OCI-LY7 (cell line): ENCODE data around the gene NAP1L4. TPM values are rescaled to one million over a fixed set of nuclear protein-coding genes. Genes with fewer than 3 reads are reported as not detected.

ENCODE experiments used
- BruUV-seq: library from RNA; stranded (reverse); fragments of 400-500 nt; replicated peaks from 2 replicates; lab custom pipeline; 2021; lab: Mats Ljungman, UMichigan
- CTCF ChIA-PET: fragments of 300-600 bp; sonication (Branson Sonifier 250); formaldehyde crosslinking; loops from one replicate; lab custom pipeline; 2022; ENCODE audit warnings: antibody characterized with exemption; ENCODE audit not compliant: unreplicated experiment; lab: Charles Lee
- POLR2A ChIA-PET: fragments of 300-600 bp; sonication (Branson Sonifier 250); formaldehyde crosslinking; loops from one replicate; lab custom pipeline; 2022; ENCODE audit warnings: antibody characterized with exemption; lab: Charles Lee
- DNase-seq: peaks from one replicate; pipeline ENCODE4 v3.0.0-alpha.2; 2015; ENCODE audit warnings: low spot score
- H2AFZ ChIP-seq: fragments of 200-600 bp; sonication (generic), shearing (Covaris generic); 2 replicates; pipeline ENCODE4 v1.6.1; 2014; ENCODE audit warnings: mild to moderate bottlenecking, antibody characterized with exemption, low read length, moderate library complexity
- H3K27ac ChIP-seq: fragments of 200-600 bp; sonication (generic); 2 replicates; pipeline ENCODE4 v1.5.1; 2014; ENCODE audit warnings: mixed run types, low read depth, mild to moderate bottlenecking, moderate library complexity, low read length, inconsistent platforms; ENCODE audit not compliant: poor library complexity, severe bottlenecking
- H3K36me3 ChIP-seq: fragments of 200-600 bp; sonication (generic); 2 replicates; pipeline ENCODE4 v1.6.1; 2014; ENCODE audit warnings: mild to moderate bottlenecking, antibody characterized with exemption, low read length, moderate library complexity, mixed read lengths; ENCODE audit not compliant: insufficient read depth
- H3K4me1 ChIP-seq: fragments of 200-600 bp; sonication (generic); 2 replicates; pipeline ENCODE4 v1.5.1; 2014; ENCODE audit warnings: mild to moderate bottlenecking, low read length; ENCODE audit not compliant: insufficient read depth, poor library complexity, severe bottlenecking
- H3K4me2 ChIP-seq: fragments of 200-600 bp; sonication (generic); 2 replicates; pipeline ENCODE4 v1.6.1; 2014; ENCODE audit warnings: mild to moderate bottlenecking, low read length
- H3K4me3 ChIP-seq: fragments of 200-600 bp; sonication (generic); 2 replicates; pipeline ENCODE4 v1.5.1; 2014; ENCODE audit warnings: mild to moderate bottlenecking, low read depth, low read length; ENCODE audit not compliant: poor library complexity, severe bottlenecking
- H3K79me2 ChIP-seq: fragments of 200-600 bp; sonication (generic); 2 replicates; pipeline ENCODE4 v1.6.1; 2016; ENCODE audit warnings: low read depth, mild to moderate bottlenecking, low read length, moderate library complexity, mixed read lengths; ENCODE audit not compliant: insufficient read depth
- H3K9me2 ChIP-seq: fragments of 200-600 bp; sonication (generic); 2 replicates; pipeline ENCODE4 v1.6.1; 2016; ENCODE audit warnings: mild to moderate bottlenecking, low read length, mixed read lengths; ENCODE audit not compliant: insufficient read depth
- H3K9me3 ChIP-seq: fragments of 200-600 bp; sonication (generic); 2 replicates; pipeline ENCODE4 v1.6.1; 2014; ENCODE audit warnings: mild to moderate bottlenecking, mixed run types, low read length, mixed read lengths
- H4K20me1 ChIP-seq: fragments of 200-600 bp; sonication (generic); 2 replicates; pipeline ENCODE4 v1.6.1; 2014; ENCODE audit warnings: mild to moderate bottlenecking, antibody characterized with exemption, low read length, moderate library complexity, mixed read lengths; ENCODE audit not compliant: insufficient read depth
- EZH2phosphoT487 ChIP-seq: fragments of 200-600 bp; sonication (generic); IDR thresholded peaks from 2 replicates; pipeline ENCODE4 v1.6.1; 2018; ENCODE audit warnings: low read depth, borderline replicate concordance, mild to moderate bottlenecking, mixed run types, antibody characterized with exemption, low read length, moderate library complexity, mixed read lengths
- intact Hi-C: fragments of 100-400 bp; cut with micrococcal nuclease; formaldehyde crosslinking; loops from one replicate; pipeline ENCODE4 v1.10.0; 2022; ENCODE audit not compliant: unreplicated experiment
- total RNA-seq, 2 experiments: library from RNA; depleted of rRNA in 1 of 2; stranded (reverse); fragments of >200 nt in 1 of 2; shearing (Covaris generic) in 1 of 2; gene quantifications; 2 replicates each; pipeline ENCODE4 v1.2.3, GENCODE V29; 2014 to 2022
- TF ChIP-seq, protein P1 (sequence below): fragments of 200-600 bp; sonication (generic); conservative IDR thresholded peaks from 2 replicates; pipeline ENCODE4 v1.5.1; 2014; ENCODE audit warnings: mild to moderate bottlenecking, antibody characterized with exemption, low read length, moderate library complexity, mixed read lengths

The NAP1L4 gene
- total RNA-seq, 2 experiments from 2014 or later = 152 to 183 TPM

DNA sequence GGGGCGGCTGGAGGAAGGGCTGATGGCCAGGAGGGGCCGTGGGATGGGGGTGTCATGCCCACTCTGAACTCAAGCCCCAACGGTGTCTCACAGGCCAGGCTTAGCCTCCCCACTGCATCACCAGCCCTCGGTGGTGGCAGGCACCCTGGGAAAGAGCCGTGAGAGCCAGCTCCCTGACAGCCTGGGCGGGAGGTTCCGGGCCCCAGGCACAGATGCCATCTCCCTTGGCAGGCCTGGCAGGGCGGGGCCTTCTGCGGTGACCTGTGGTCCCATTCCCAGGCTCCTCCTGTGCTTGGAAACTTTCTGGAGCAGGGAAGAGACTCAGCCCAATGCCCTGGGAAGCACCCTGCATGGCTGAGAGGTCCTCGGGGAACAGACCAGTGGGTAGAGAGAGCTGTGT is 67.7 kb downstream of the NAP1L4 start:
- Histone ChIP-seq H3K4me1 (no peaks in the 10 kb centered on the region), H3K27ac (no peak overlapping the region), H3K4me3 (no peak overlapping the region), H4K20me1 (no peaks in the 10 kb centered on the region), H3K9me3 (no peaks in the 10 kb centered on the region), H3K4me2 (no peak overlapping the region), H3K36me3 (no peaks in the 10 kb centered on the region), H2AFZ (no peak overlapping the region), H3K79me2 (no peaks in the 10 kb centered on the region), H3K9me2 (no peaks in the 10 kb centered on the region)
- TF ChIP-seq, protein P1, sequence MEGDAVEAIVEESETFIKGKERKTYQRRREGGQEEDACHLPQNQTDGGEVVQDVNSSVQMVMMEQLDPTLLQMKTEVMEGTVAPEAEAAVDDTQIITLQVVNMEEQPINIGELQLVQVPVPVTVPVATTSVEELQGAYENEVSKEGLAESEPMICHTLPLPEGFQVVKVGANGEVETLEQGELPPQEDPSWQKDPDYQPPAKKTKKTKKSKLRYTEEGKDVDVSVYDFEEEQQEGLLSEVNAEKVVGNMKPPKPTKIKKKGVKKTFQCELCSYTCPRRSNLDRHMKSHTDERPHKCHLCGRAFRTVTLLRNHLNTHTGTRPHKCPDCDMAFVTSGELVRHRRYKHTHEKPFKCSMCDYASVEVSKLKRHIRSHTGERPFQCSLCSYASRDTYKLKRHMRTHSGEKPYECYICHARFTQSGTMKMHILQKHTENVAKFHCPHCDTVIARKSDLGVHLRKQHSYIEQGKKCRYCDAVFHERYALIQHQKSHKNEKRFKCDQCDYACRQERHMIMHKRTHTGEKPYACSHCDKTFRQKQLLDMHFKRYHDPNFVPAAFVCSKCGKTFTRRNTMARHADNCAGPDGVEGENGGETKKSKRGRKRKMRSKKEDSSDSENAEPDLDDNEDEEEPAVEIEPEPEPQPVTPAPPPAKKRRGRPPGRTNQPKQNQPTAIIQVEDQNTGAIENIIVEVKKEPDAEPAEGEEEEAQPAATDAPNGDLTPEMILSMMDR = no peak
- no peak for TF ChIP-seq EZH2phosphoT487
- POLR2A ChIA-PET = interaction anchor here (1.0 kb wide), 1 partner anchor 99 kb away, joined by 3 read pairs; no protein-coding TSS in a partner anchor
- intact Hi-C loops = no loop called here
- no TSS peak for BruUV-seq
- CTCF ChIA-PET = no interaction called here
- DNase-seq = no peak

DNA sequence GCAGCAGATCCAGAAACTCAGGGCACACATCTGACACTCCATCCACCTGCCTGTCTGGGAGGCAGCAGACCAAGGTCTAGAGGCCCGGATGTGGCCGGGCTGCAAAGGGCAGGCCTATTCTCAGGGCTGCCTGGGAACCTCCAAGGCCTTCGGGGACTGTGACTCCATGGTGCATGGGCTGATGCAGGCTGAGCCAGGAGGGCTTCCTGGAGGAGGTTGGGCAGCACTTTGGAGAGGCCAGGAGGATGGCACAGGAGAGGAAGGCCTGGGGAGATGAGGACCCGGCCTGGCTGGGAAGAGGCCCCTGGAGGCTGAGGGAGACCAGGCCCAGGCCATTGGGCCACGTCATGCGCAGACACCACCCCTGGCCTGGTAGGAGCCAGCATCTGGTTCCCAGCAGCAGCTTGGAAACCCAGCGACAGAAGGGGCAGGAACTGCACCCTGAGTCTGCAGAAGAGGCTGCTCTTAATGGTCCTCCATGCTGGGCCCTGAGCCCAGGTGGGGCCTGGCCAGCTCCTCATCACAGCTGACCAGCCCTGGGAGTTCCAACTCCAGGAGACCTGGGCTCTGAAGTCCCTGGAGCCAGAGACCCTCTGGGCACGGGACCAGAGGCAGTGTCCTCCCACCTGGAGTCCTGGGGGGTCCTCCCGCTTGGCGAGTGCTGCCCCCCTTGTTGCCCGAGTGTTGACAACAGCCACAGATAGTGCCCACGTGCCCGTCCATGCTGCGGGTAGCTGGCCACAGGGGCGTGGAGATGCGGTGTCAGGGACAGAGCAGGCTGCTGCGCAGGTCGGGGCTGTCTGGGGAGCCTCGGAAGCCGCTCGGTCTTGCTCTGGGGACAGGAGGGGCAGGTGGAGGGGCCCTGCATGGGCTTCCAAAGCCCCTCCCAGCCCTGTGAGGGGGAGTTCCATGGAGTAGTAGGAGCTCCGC is 68.4 kb downstream of the NAP1L4 start:
- intact Hi-C loops = no loop called here
- H3K4me2 ChIP-seq = no peak overlapping the region
- no peaks in the 10 kb centered on the region for H3K4me1 ChIP-seq
- H3K79me2 ChIP-seq = no peaks in the 10 kb centered on the region
- H4K20me1 ChIP-seq = no peaks in the 10 kb centered on the region
- TF ChIP-seq EZH2phosphoT487 = no peak
- TF ChIP-seq, protein P1 = no peak
- POLR2A ChIA-PET = interaction anchor here (1.0 kb wide), 1 partner anchor 99 kb away, joined by 3 read pairs; no protein-coding TSS in a partner anchor
- H3K36me3 ChIP-seq = no peaks in the 10 kb centered on the region
- no TSS peak for BruUV-seq
- H3K4me3 ChIP-seq = no peak overlapping the region
- CTCF ChIA-PET = no interaction called here
- DNase-seq = no peak
- H3K27ac ChIP-seq = no peak overlapping the region
- H2AFZ ChIP-seq = no peak overlapping the region
- no peaks in the 10 kb centered on the region for H3K9me2 ChIP-seq
- H3K9me3 ChIP-seq = no peaks in the 10 kb centered on the region

DNA sequence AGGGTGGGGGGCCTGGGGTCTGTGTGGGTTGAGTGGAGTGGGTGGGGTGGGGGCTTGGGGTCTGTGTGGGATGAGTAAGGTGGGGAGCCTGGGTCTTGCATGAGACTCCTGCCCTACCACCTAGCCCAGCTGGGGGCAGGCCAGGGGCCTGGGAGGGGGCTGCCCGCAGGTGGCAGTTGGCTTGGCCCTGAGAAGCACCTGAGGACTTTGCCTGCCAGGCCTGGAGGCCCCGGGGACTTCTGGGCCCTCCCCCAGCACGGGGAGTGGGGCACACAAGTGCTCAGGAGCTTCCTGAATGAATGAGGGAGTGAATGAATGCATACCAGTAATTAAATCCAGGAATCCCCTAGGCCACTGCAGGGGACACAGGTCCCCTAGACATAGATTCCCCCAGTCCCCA is 69.5 kb downstream of the NAP1L4 start:
- intact Hi-C loops = no loop called here
- Histone ChIP-seq H3K9me3 (no peaks in the 10 kb centered on the region), H2AFZ (no peak overlapping the region), H3K4me2 (no peak overlapping the region), H3K36me3 (no peaks in the 10 kb centered on the region), H3K27ac (no peak overlapping the region), H3K79me2 (no peaks in the 10 kb centered on the region), H4K20me1 (no peaks in the 10 kb centered on the region), H3K4me3 (no peak overlapping the region), H3K4me1 (no peaks in the 10 kb centered on the region), H3K9me2 (no peaks in the 10 kb centered on the region)
- DNase-seq = no peak
- ChIA-PET POLR2A (interaction anchor here (0.6 kb wide), 1 partner anchor 1072 kb away, joined by 3 read pairs; no protein-coding TSS in a partner anchor), CTCF (no interaction called here)
- no peak for TF ChIP-seq EZH2phosphoT487
- TF ChIP-seq, protein P1 = no peak
- no TSS peak for BruUV-seq
